Embryonic facial prominence (tissue), 1 donor: ENCODE results near the gene MRPL32.

ENCODE experiments used
- DNase-seq: peaks from one replicate; pipeline ENCODE4 v3.0.0-alpha.2; 2016; ENCODE audit errors: extremely low spot score

The MRPL32 gene

GRCh38 chr7:42964849-42965805 lies 33.0 kb downstream of the MRPL32 start:
- no peak for DNase-seq

GRCh38 chr7:42967391-42967790 lies 35.2 kb downstream of the MRPL32 start:
- no peak for DNase-seq

GRCh38 chr7:42972699-42973500 lies 40.7 kb downstream of the MRPL32 start:
- peak; percentile 27 for DNase-seq

- no peak for DNase-seq
Observed at GRCh38 chr7:42976371-42976770, 44.2 kb downstream of the MRPL32 start.

GRCh38 chr7:42978496-42978895 lies 46.3 kb downstream of the MRPL32 start:
- no peak for DNase-seq

GRCh38 chr7:42980084-42980483 lies 47.9 kb downstream of the MRPL32 start:
- DNase-seq = no peak

- no peak for DNase-seq
Observed at GRCh38 chr7:42980514-42980913, 48.3 kb downstream of the MRPL32 start.

- no peak for DNase-seq
Observed at GRCh38 chr7:42981601-42982000, 49.4 kb downstream of the MRPL32 start.

GRCh38 chr7:42982604-42983115 lies 50.5 kb downstream of the MRPL32 start:
- no peak for DNase-seq

GRCh38 chr7:42984137-42984536 lies 52.0 kb downstream of the MRPL32 start:
- DNase-seq = no peak

GRCh38 chr7:42986213-42986612 lies 54.0 kb downstream of the MRPL32 start:
- no peak for DNase-seq

- no peak for DNase-seq
Observed at GRCh38 chr7:42986781-42987248, 54.6 kb downstream of the MRPL32 start.
